CD4-positive, alpha-beta T cell treated with Interleukin-6 at 100 ng/mL for 8 hours (primary cell): Measurements from ENCODE around the gene ATP2B2.
"Not testable (repeated sequence)": the region's sequence is repeated elsewhere in the genome, so short reads cannot be mapped to it uniquely, and the experiment has no call there.

Experiments
- DNase-seq: peaks from one replicate; pipeline ENCODE4 v3.0.0-alpha.2; 2020; ENCODE audit warnings: mixed read lengths, low spot score

The ATP2B2 gene

DNA sequence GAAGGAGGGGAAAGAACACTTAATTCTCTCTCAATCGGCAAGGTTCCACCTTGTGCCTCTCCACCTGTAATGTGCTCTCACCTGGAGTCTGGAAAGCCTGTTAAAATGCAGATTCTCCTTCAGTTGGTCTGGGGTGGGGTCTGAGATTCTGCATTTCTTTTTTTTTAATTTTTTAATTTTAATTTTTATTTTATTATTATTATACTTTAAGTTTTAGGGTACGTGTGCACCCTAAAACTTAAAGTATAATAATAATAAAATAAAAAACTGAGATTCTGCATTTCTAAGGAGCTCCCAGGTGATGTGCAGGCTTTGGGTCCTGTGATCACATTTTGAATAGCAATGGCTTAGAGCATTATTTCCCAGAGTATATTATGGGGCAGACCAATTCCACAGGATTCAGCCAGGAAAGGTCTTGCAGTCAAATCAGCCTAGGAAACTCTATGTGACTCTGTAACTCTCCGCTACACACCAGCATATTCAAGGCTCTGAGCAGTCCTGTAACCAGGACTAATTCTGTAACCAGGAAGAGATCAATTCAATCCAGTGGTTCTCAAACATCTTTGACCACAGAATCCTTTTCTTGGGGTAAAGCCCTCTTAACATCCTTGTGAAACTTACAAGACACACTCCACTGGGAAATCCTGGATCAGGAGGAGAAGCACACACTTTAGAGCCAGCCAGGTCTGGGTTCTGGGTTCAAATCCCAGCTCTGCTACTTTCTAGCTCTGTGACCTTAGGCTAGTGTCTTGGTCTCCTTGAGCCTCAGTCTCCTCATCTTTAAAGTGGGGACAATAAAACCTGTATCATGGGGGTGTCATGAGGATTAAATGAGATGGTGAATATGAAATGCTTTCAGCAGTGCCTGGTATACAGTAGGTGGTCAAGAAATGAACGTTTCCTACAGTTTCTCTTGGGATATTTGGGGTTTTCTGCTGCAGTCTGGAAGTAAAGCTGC, 122.2 kb downstream of the ATP2B2 start:
- DNase-seq = no peak

DNA sequence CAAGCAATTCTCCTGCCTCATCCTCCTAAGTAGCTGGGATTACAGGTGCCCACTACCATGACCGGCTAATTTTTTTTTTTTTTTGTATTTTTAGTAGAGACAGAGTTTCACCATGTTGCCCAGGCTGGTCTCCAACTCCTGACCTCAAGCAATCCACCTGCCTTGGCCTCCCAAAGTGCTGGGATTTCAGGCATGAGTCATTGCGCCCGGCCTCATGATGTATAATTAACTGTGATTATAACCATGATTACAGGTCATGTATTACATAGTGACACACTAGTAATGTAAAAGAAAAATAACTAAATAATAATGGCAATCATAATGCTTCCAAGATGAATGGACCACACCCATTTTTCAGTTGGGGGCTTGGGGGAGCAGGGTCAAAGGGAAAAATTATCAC, 122.9 kb downstream of the ATP2B2 start:
- not testable (repeated sequence) for DNase-seq

DNA sequence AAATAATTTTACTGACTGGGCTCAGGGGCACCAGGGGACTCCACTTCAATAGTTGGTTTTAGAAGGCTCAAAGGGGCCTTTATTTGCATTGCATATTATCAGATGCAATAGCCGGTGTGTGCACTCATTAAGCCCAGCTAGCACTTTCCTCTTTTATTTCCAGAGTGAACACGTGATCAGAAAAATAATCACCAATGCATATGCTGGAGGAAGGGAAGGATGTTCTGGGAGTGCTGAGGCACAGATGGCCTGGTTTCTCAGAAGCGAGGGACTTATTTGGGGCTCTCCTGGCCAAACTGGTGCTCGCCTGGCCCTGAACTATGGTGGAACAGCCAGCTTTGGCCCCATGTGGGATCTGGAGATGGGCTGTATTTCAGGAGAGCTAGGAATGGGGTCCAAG, 124.0 kb downstream of the ATP2B2 start:
- DNase-seq = no peak

DNA sequence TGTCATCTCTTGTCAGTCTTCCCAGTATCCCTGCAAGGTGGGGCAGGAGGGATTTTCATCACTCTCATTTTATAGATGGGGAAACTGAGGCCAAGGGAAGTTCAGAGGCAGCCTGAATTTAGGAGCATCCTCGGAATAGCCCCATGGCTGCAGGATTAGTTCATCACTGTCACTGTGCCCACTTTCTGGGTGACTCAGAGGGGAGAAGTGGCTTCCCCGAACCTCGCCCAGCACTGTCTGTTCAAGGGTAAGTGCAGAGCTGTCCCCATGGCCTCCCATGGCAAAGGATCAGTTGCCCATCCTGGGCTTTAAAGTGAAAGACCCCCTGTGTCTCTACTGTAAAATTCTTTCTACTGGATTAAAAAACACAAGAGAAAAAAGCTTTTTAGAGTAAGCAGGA, 124.5 kb downstream of the ATP2B2 start:
- DNase-seq = no peak

DNA sequence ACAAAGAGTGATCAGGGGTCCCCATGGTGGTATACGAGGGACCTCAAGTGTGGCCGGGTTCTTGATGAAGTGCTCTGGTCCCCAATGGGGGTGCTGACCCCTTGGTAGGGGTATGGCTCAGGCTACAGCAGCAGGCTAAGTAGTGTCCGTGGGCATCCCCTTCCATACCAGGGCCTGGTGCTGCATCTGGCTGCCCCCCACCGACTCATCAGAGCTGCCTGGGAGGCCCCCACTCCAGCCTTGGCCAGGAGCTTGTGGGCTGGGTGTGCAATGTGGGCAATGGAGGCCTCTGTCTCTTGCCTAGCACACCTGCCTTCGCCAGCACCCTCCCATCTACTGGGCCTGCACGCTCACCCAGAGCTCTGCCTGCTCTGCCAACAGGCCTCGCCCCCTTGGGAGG, 125.4 kb downstream of the ATP2B2 start:
- DNase-seq = no peak

DNA sequence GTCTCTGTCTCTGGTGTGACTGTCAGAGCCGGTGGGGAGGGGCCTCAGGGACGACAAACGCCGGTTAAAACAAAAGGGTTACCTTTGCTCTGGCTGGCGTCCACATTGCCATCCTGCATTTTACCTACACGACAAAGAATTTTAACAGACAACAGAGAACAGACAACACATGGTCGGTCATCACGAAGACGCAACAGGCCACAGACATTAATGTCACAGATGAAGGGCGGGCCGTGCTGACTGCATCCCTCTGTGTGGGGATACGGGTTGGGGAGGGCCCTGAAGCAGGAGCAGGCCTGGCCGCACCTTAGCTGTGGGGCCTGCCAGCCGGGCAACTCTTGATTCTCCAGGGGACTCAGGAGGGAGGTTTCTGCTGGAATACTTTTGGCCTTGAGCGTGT, 126.2 kb downstream of the ATP2B2 start:
- DNase-seq = no peak

DNA sequence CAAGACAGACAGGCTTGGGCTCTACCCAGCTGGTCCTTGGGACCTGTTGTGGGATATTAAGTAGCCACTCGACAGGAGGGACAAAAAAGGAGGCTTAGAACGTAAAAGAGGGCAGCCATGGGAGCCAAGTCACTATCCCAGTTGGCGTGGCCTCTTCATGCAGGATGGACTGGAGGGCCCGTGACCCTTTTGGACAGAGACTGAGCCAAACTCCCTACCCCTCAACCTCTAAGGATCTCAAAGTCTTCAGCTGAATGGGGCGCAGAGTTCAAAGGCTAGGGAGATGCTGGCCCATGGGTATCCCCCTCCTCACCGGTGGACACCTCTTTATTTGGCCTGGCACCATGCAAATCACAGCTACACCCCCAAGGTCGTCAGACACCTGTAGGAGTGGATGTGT, 126.6 kb downstream of the ATP2B2 start:
- DNase-seq = no peak

DNA sequence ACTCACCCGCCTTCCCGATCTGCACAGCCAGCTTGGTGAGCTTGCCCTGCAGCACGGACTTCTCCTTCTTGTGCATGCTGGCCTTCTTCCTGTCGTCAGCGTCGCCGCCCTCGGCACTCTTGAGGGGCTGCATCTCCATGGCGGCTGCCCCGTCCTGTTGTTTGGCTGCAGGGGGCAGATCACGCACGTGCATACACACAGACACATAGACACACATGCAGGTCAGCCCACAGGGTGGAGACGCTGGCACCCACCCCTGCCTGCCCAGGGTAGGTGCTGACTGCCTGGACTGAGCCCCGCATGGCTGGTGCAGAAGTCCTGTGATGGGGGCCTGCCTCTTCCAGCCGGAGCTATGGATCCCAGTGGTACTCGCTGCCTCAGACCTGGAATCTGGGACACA, 127.1 kb downstream of the ATP2B2 start:
- DNase-seq = no peak

DNA sequence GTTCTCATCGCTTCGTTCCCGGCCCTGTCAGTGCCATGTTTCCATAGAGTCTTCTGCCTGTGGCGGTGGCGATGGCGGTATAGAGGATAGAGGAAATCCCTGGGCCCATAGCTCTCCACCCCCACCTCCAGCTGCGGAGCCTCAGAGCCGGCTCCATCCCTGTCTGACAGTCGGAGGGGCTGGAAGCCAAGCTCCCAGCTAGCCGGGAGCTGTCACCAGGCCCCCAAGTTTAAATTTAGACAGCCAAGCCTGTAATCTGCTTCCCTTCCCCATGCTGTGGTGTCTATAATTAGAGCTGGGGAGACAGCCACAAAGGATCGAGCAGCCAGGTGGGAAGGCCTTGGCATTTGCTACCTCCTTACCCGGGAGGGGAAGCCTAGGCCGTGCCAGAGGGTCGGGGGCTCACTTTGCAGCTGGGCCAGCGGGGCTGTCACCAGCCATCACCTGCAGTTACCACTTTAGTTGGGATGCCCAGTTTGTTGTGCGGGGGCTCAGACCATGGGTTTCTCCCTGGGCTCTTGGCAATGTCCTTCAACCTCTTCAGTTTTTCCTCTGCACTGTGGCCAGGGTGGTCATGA, 128.1 kb downstream of the ATP2B2 start:
- DNase-seq = no peak

DNA sequence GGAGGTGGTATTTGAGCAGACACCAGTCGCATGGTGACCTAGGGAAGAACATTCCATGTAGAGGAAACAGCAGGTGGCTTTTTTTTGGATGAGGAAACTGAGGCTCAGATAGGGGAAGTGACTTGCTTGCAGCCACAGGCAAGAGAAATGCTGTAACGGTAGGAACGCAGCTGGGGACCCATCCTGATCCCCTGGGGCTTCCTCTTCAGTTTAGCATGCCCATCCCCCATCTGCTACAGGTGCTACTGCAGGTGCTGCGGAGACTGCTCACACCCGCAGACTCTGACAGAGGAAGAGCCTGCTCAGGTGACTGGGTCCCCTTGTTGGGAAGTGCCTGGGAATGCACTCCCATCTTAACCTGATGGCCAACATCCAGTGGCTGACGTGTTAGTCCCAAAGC, 129.0 kb downstream of the ATP2B2 start:
- no peak for DNase-seq

DNA sequence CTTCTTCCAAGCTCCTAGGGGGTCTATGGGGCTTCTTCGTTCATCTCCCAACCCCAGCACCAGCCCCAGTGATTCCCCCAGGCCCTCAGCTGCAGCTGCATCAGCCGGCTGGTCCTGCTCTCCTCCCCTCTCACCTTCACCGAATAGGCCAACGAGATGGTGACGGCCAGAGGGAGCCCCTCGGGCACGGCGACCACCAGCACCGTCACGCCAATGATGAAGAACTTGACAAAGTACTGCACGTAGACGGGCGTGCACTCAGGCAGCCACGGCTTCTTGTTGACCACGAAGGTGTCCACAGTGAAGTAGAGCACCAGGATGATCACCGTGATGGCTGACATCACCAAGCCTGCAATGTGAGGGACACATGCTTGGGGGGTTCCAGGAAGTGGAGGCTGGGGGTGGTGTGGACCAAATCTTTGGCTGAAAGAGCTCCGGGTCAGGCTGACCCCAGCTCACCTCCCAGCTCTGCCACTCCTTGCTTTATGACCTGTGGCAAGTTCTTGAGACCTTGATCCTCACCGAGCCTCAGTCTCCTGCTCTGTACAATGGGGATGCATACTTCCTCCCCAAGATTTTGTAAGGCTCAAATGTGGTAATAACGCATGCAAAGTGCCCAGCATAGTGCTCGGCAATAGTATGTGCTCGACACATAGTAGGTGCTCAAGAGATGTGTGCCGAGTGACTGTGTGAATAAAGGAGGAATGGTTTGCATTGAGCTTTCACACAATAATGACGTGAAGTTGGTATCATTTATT, 129.9 kb downstream of the ATP2B2 start:
- no peak for DNase-seq

DNA sequence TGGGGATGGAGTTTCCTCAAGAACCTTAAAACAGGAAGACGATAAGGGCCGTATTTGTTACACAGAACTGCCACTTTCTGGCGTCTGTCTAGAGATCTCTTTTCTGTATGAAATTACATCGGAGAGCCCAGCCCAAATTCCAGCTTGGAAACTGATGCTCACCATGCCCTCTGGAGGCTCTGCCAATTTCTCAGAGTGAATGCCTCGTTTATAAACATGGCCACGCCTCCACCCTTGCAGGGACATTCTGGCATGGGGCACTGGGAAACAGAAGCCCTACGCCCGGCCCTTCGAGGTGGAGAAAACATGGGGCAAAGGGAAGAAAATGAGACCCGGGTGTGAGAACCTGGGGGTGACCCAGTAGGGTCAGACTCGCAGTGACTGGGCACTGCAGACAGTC, 131.1 kb downstream of the ATP2B2 start:
- DNase-seq = no peak

DNA sequence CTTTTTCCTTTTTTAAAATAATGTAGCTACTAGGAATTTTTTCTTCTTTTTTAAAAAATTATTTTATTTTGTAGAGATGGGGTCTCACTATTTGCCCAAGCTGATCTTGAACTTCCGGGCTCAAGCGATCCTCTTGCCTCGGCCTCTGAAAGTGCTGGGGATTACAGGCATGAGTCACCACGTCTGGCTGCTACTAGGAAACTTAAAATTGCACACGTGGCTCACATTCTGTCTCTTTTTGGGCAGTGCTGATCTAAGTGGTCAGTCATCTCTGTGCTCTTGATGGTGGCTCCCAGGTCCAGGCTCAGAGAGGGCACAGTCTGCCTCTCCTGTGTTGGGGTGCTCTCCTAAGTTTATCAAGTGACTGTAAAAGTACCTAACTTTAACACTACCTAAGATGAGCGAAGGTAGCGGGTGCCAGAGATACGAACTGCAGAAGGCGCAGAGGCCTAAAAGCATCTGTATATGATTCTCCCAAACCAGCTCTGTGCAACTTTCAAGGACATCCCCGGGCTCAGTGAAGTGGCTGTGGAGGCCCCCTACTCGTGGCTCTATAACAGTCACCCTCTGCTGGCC, 131.6 kb downstream of the ATP2B2 start:
- DNase-seq = no peak

DNA sequence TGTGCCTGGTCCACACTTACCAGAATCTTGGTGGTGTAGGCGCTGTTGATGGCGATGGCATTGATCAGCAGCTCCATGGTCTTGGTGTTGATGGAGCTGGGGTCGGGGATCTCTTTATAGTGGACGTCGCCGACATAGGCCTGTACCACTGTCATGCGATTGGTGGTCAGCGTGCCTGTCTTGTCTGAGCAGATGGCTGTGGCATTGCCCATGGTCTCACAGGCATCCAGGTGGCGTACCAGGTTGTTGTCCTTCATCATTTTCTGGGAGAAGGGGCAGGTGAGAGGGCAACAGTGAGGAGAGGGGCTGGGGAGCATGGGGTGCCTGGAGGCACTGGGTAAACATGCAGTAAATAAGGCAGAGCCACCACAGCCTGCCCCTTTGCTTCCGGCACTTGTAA, 133.6 kb downstream of the ATP2B2 start:
- DNase-seq = no peak

DNA sequence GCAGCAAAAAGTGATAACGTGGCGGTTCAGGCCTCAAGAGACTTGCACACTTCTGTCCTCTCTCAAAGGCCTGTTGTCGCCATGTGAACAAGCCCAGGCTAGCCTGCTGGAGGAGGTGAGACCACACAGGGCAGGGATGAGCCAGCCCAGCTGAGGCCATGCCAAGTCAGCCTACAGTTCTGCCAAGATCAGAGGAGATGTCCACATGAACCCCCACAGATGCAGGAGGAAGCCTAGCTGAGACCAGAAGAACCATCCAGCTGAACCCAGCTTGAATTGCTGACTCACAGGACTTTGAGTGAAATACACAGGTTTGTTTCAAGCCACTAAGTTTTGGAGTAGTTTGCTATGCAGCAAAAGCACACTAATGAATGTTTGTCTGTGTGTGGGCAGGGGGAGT, 134.2 kb downstream of the ATP2B2 start:
- DNase-seq = no peak

DNA sequence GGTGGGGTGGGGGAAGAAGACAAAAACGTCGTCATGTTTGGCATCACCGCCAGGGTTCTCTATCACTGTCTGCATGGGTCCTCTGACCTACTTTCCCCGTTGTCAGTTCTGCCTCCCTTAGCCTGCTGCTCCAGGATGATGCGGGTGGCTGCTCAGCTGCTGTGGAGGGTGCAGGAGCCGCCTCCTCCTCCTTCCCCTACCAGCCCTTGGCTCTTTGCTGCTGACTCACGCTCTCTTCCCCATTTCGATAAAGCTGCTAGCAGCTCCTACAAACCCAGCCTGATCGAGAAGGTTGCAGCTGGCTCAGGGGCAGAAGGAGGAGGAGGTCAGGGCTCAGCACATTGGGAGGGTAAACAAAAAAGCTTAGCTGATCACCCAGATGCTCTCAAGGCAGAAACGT, 135.0 kb downstream of the ATP2B2 start:
- DNase-seq = no peak

DNA sequence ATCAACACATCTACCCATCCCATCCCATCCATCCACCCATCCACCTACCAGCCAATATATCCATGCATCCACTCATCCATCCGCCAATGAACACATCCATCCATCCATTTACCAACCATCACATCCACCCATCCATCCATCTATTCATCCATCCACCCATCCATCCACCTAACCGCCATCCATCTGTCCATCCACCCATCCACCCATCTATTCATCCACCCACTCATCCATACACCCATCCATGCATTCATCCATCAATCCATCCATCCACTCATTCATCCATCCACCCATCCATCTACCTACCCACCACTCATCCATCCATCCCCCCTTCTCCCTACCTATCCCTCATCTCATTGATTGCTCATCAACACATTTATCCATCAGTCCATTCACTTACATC, 136.9 kb downstream of the ATP2B2 start:
- no peak for DNase-seq

DNA sequence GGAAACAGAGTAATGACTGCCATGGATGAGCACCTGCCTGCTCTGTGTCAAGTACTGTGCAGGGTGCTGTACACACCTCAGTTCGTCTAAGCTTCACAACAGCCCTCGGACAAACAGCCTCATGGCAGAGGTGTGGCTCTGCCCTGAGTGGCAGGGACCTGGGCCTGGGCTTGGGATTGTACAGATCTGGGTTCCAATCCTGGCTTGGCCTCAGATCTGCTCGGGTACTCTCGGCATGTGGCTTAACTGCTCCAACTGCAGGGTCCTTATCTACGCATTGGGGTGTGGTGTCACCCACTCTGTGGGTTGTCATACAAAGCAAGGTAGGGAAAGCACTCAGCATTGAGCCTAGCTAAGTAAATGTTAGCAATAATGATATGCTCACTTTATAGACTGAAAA, 137.9 kb downstream of the ATP2B2 start:
- no peak for DNase-seq

DNA sequence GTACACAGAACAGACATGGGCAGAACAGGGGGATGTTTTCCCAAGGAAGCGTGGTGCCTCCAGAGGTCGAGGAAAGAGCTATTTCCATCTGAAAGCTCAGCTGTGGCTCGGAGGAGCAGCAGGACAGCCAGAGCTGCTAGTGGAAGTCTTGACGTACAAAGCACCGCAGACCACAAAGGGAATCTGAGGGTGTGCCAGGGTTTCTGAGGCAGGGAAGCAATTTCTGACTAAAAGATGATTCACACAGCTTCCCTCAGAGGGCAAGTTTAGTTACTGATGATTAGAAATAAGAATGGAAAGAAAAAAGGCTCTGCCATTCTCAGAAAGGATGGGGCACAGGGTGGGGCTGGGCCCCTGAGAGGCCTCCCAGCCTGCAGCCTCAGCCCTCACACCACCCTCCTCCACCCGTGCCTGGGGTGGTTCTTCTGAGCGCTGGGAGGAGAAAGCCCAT, 138.7 kb downstream of the ATP2B2 start:
- no peak for DNase-seq

DNA sequence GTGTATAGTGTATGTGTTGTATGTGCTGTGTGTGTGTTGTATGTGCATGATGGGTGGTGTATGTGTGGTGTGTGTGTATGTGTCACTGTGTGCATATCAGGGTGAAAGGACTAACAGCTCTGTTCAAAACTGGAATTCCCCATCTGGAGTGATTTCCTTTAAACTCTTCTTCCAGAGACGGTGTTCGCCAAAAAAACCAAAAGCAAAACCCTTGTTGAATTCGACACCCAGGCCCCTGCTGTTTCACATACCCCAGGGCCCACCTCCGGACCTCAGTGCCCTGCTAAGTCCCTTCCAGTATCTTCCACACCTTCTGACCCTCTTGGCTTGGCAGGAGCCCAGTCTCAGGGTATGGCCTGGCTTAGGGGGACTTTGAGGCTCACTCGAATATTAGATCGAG, 139.6 kb downstream of the ATP2B2 start:
- no peak for DNase-seq

DNA sequence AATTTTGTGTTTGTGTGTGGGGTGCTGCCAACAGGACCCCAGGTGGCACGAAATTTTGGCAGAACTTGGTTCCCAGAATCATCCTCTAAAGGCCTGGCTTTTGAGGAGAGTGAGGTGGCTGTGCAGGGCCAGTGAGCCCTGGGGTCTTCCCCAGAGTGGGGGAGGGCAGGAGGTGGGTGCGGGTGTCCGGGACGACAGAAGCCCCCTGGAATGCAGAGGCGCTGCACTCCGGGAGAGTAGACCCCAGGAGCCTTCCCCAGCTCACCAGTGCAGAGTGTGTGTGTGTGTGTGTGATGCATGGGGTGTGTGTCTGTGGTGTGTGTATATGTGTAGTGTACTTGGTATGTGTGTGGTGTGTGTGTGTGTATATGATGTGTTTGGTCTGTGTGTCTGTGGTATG, 140.1 kb downstream of the ATP2B2 start:
- DNase-seq = no peak

DNA sequence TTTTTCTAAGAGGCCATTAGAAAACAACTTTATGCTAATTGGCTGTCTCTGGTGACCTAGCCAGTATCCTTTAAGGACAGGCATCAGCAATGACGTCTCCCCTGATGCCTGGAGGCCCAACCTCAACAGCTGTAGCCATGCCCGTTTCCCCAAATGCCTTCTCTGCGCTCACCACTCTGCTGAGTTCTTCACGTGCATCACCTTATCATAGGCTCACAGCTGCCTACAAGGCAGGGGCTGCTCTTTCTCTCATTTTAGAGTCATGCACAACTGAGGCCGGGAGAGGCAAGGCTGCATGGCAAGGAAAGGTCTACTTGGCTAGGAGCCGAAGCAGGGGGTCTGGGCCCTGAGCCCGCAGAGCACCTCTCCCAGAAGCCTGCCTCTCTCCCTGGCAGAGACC, 140.6 kb downstream of the ATP2B2 start:
- DNase-seq = no peak

DNA sequence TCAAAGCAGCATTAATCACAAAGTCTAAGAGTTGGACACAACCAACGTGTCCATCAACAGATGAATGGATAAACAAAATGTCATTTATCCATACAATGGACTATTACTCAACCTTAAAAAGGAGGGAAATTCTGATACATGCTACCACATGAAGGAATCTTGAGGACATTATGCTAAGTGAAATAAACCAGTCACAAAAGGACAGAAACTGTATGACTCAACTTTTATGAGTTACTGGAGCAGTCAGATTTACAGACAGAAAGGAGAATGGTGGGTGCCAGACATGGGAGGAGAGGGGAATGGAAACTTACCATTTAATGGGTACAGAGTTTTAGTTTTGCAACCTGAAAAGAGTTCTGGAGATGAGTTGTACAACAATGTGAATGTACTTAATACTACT, 141.5 kb downstream of the ATP2B2 start:
- no peak for DNase-seq
